ENCODE results near the gene PTGES2.
"Not testable (repeated sequence)": the region's sequence is repeated elsewhere in the genome, so short reads cannot be mapped to it uniquely, and the experiment has no call there.

The PTGES2 gene

GRCh38 chr9:128116104-128117083, 11.1 kb downstream of the PTGES2 start:
- peaks cover 8% of the 10 kb centered on the region for H3K4me1 ChIP-seq
- DNase-seq = peak; percentile 1
- H3K36me3 ChIP-seq = peaks cover 14% of the 10 kb centered on the region
- no peaks in the 10 kb centered on the region for H3K9me3 ChIP-seq
- H3K27me3 ChIP-seq = no peaks in the 10 kb centered on the region
- TF ChIP-seq CTCF (IDR thresholded peaks at IDR 0.05; ENCODE audit: low read depth, low read length) = no peak
- no peak overlapping the region for H3K4me3 ChIP-seq (ENCODE audit: low read depth, low read length)

GRCh38 chr9:128115187-128116103, 12.1 kb downstream of the PTGES2 start:
- no peaks in the 10 kb centered on the region for H3K9me3 ChIP-seq
- no peak overlapping the region for H3K4me3 ChIP-seq (ENCODE audit: low read depth, low read length)
- peaks cover 4% of the 10 kb centered on the region for H3K36me3 ChIP-seq
- H3K27me3 ChIP-seq = no peaks in the 10 kb centered on the region
- TF ChIP-seq CTCF (IDR thresholded peaks at IDR 0.05; ENCODE audit: low read depth, low read length) = no peak
- H3K4me1 ChIP-seq = no peaks in the 10 kb centered on the region
- peak; percentile 15 for DNase-seq

GRCh38 chr9:128114326-128115186, 13.0 kb downstream of the PTGES2 start:
- peak; percentile 4 for DNase-seq

GRCh38 chr9:128113526-128114325, 13.8 kb downstream of the PTGES2 start:
- TF ChIP-seq CTCF (IDR thresholded peaks at IDR 0.05; ENCODE audit: low read depth, low read length) = no peak
- no peaks in the 10 kb centered on the region for H3K9me3 ChIP-seq

More at GRCh38 chr9:128114326-128115186, 13.0 kb downstream of the PTGES2 start:
- H3K4me1 ChIP-seq = no peaks in the 10 kb centered on the region
- no peaks in the 10 kb centered on the region for H3K27me3 ChIP-seq
- H3K9me3 ChIP-seq = no peaks in the 10 kb centered on the region
- no peak for TF ChIP-seq CTCF (IDR thresholded peaks at IDR 0.05; ENCODE audit: low read depth, low read length)
- peaks cover 4% of the 10 kb centered on the region for H3K36me3 ChIP-seq
- H3K4me3 ChIP-seq (ENCODE audit: low read depth, low read length) = no peak overlapping the region

GRCh38 chr9:128111726-128112125, 15.8 kb downstream of the PTGES2 start:
- H3K9me3 ChIP-seq; H3K27me3 ChIP-seq; DNase-seq; H3K4me3 ChIP-seq (ENCODE audit: low read depth, low read length); H3K4me1 ChIP-seq: not testable (repeated sequence)
- peaks cover 20% of the 10 kb centered on the region for H3K36me3 ChIP-seq

More at GRCh38 chr9:128113526-128114325, 13.8 kb downstream of the PTGES2 start:
- H3K4me3 ChIP-seq (ENCODE audit: low read depth, low read length) = no peak overlapping the region
- DNase-seq = peak; percentile 2
- no peaks in the 10 kb centered on the region for H3K27me3 ChIP-seq
- H3K4me1 ChIP-seq = no peaks in the 10 kb centered on the region
- peaks cover 4% of the 10 kb centered on the region for H3K36me3 ChIP-seq

All from BE2C (cell line).